Activated T-helper 1 cell treated with Interleukin-2 at 50 U/mL for 16 hours (primary cell): ENCODE data around the gene IREB2.

Source experiments
- DNase-seq: peaks from one replicate; pipeline ENCODE4 v3.0.0-alpha.2; 2020; ENCODE audit warnings: low read depth

Gene IREB2

GRCh38 chr15:78437107-78437761, 782 bp upstream of the IREB2 start:
- DNase-seq, result no peak

GRCh38 chr15:78438619-78439285, 736 bp downstream of the IREB2 start:
- no peak for DNase-seq

GRCh38 chr15:78440375-78441373, 2.7 kb downstream of the IREB2 start:
- no peak for DNase-seq

GRCh38 chr15:78444255-78444654, 6.2 kb downstream of the IREB2 start:
- DNase-seq, result no peak

- no peak for DNase-seq
Observed at GRCh38 chr15:78445875-78446274, 7.9 kb downstream of the IREB2 start.

- no peak for DNase-seq
Observed at GRCh38 chr15:78446551-78446950, 8.5 kb downstream of the IREB2 start.

GRCh38 chr15:78448441-78449219, 10.6 kb downstream of the IREB2 start:
- DNase-seq, result no peak

- no peak for DNase-seq
Observed at GRCh38 chr15:78449220-78449999, 11.4 kb downstream of the IREB2 start.

- DNase-seq, result no peak
Observed at GRCh38 chr15:78450285-78450858, 12.4 kb downstream of the IREB2 start.

GRCh38 chr15:78452485-78452884, 14.5 kb downstream of the IREB2 start:
- no peak for DNase-seq

- no peak for DNase-seq
Observed at GRCh38 chr15:78453447-78453846, 15.4 kb downstream of the IREB2 start.

GRCh38 chr15:78454992-78455391, 17.0 kb downstream of the IREB2 start:
- DNase-seq, result no peak

- no peak for DNase-seq
Observed at GRCh38 chr15:78455749-78456148, 17.7 kb downstream of the IREB2 start.

- DNase-seq, result no peak
Observed at GRCh38 chr15:78456426-78456825, 18.4 kb downstream of the IREB2 start.

GRCh38 chr15:78457101-78457500, 19.1 kb downstream of the IREB2 start:
- no peak for DNase-seq

- DNase-seq, result no peak
Observed at GRCh38 chr15:78460737-78461136, 22.7 kb downstream of the IREB2 start.

- no peak for DNase-seq
Observed at GRCh38 chr15:78461171-78461888, 23.3 kb downstream of the IREB2 start.

- no peak for DNase-seq
Observed at GRCh38 chr15:78469031-78469430, 31.0 kb downstream of the IREB2 start.

- DNase-seq, result no peak
Observed at GRCh38 chr15:78477295-78477694, 39.3 kb downstream of the IREB2 start.

- no peak for DNase-seq
Observed at GRCh38 chr15:78479650-78480049, 41.6 kb downstream of the IREB2 start.
